GM19468 (cell line): ENCODE results near the gene TMEM258.

Experiments
- ATAC-seq: cut with Tn5 transposase; IDR thresholded peaks from one replicate; pipeline ENCODE4 v1.9.1; 2021; ENCODE audit warnings: mild to moderate bottlenecking, moderate library complexity, moderate number of reproducible peaks; ENCODE audit not compliant: unreplicated experiment; ENCODE audit errors: extremely low read depth

Gene TMEM258

GRCh38 chr11:61792310-61793082 is at the start of gene TMEM258, which contains the start of gene FEN1:
Gene TMEM258, minus strand, starts transcription at chr11:61792599. Its CDS starts 41 bp downstream, at chr11:61792558.
Gene FEN1, plus strand, starts transcription at chr11:61792911. Its CDS starts 2,451 bp downstream, at chr11:61795362.
- ATAC-seq = peak; percentile 44

GRCh38 chr11:61841636-61842527 is 49.5 kb upstream of the TMEM258 start:
- no peak for ATAC-seq

- ATAC-seq = no peak
Measured at GRCh38 chr11:61840371-61840770, 48.0 kb upstream of the TMEM258 start.

DNA sequence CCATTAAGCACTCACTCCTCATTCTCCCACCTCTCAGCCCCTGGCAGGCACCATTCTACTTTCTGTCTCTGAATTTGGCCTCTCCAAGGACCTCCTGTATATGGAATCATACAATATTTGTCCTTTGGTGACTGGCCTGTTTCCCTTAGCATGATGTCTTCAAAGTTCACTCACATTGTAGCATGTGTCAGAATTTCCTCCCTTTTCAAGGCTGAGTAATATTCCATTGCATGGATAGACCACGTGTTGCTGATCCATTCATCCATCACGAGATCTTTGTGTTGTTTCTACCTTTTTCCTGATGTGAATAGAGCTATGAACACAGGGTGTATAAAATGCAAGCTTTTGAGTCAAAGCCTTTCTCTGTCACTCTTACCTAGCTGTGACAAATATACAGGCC is 47.3 kb upstream of the TMEM258 start:
- ATAC-seq = no peak

- ATAC-seq = no peak
Measured at GRCh38 chr11:61838921-61839320, 46.5 kb upstream of the TMEM258 start.

GRCh38 chr11:61838501-61838900 is 46.1 kb upstream of the TMEM258 start:
- ATAC-seq = no peak

- ATAC-seq = no peak
Measured at GRCh38 chr11:61837411-61838005, 45.1 kb upstream of the TMEM258 start.

DNA sequence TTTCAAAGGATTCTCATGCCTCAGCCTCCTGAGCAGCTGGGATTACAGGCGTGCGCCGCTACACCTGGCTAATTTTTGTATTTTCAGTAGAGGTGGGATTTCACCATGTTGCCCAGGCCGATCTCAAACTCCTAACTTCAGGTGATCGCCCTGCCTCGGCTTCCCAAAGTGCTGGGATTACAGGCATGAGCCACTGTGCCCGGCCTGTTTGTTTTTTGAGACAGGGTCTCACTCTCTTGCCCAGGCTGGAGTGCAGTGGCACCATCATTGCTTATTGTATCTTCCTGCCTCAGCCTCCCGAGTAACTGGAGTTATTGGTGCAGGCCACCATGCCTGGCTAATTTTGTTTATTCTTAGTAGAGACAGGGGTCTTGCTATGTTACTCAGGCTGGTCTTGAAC is 43.8 kb upstream of the TMEM258 start:
- no peak for ATAC-seq

- ATAC-seq = peak; percentile 80
Measured at GRCh38 chr11:61834278-61835048, 42.1 kb upstream of the TMEM258 start.

DNA sequence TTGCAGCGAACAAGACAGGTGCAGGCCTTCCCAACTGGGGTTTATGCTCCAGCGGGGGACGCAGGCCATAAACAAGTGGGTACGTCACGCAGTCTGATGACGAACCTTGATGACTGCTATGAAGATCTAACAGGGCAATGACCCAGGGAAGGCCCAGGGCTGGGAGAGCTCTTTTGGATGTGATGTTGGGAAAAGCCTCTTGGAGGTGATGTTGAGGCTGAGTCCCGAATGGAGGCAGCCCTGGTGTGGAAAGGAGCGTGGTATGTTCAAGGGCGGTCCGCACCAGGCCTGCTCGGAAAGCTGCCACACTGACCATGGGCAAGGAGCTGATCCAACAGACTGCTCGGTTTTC is 41.5 kb upstream of the TMEM258 start:
- ATAC-seq = no peak

DNA sequence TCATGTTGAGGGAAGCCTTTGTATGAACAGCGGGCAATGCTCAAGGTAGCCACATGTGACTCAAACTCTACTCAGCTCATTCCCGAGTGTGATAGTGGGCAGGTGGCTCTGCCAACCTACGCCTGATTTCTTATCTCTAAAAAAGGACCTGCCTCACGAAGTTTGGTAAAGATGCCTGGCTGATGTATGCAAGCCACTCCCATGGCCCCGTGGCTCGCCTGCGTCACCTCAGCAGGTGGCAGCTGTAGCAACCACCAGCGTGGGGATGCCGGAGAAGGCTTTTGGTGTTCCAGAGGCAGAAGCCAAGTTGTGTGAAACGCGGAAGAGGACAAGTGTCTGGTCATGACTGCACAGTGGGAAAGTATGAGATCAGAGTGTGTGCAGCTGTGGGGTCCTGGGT is 41.1 kb upstream of the TMEM258 start:
- ATAC-seq = no peak

GRCh38 chr11:61832754-61833153 is 40.4 kb upstream of the TMEM258 start:
- no peak for ATAC-seq

DNA sequence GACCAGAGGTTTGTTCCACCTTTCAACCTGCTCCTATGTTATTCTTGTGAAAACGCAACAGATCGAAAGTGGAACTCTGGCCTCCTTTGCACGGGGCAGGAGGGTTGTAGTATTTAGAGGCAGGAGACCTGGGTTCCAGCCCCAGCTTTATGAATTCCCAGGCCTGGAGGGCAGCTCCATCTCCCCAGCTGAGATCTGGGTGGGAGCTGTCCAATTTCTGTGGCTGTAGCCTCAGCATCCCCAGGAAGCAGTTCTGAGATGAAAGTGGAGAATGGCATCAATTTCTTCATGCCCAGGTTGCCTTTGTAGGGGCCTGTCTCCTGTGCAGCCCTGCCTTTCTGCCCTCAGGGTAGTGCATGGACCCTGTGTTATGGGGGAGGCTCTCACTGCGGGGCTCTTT is 39.8 kb upstream of the TMEM258 start:
- no peak for ATAC-seq

DNA sequence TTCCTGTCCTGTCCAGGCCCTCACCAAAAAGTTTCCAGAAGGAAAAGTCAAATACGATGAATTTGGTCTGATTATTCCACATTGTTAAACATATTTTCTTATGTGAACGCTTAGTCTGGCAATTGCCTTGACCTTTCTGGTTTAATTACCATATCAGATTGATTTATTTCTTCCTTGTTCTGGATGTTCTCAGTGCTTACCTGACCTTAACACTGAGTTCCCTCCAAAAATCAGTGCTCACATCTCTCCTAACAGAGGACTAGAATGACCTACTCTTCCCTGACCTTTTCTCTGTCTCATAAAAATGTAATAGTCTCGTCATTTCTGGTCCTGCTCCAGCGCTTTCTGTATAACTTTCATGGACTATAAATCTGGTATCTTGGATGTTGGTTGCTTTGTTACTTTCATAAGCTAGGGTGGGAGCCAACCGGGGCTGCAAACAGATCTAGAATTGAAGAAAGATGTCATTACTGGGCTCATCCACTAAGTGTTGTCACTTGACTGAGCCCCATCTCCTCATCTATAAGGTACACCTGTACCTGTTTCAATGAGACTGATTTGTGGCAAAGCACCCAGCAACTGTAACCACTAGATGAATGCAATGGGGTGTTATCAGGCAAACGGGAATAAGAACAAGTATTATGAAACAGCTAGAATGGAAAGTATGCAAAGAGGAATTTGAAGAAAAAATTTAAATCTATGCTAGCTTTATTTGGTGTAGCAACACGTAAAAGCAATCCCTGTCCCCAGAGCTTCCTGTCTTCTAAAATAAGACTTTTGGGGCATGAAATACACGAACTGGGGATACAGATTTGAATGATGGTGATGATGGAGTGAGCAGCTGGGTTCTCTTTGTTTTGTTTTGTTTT is 38.1 kb upstream of the TMEM258 start:
- ATAC-seq = no peak

GRCh38 chr11:61829806-61830205 is 37.4 kb upstream of the TMEM258 start:
- ATAC-seq = no peak

DNA sequence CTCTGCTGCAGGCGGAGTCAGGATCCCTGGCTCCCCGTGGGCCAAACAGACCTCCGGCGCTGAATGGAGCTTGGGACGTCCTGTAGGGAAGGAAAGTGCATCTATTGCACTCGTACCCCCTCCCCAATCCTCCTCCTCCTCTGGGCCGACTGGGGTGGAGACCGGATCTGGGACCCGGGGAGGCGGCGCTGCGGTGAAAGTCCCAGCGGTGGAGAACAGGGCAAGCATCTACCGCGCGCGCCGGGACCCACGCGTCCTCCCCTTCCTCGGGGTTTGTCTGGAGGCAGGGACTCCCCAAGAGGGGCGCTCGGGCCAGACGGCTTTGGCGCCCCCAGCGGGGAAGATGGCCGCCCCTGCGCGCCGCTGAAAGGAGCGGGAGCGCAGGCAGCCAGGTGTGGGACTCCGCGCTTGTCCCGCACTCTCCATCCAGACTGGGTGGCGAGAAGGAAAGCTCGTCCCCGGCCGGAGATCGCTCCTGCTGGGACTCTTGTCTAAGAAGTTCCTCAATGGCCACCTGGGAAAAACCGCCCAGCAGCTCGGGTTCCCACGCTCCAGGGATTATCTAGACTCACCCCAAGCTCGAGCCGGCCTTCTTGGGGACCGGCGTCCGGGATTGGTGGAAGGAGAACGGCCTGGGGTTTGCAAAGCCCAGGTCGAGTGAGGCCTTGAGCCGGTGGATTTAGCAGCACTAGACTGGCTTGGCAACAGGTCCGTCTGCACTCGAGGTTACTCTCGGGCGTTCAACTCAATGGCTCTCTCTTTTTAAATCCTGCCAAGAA is 36.4 kb upstream of the TMEM258 start:
- ATAC-seq = no peak

DNA sequence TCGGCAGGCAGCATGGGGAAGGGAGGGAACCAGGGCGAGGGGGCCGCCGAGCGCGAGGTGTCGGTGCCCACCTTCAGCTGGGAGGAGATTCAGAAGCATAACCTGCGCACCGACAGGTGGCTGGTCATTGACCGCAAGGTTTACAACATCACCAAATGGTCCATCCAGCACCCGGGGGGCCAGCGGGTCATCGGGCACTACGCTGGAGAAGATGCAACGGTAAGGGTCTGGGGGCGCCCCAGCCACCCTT is 35.9 kb upstream of the TMEM258 start:
- ATAC-seq = peak; percentile 13

- peak; percentile 20 for ATAC-seq
Measured at GRCh38 chr11:61827571-61828378, 35.4 kb upstream of the TMEM258 start, which contains the start of gene FADS2. Gene FADS2, plus strand, starts transcription at chr11:61828300. Its CDS starts 91 bp downstream, at chr11:61828391.
